Naive thymus-derived CD8-positive, alpha-beta T cell (primary cell): ENCODE measurements around the gene CD34. TPM values are rescaled to one million over a fixed set of nuclear protein-coding genes. Genes with fewer than 3 reads are reported as not detected.
A peak's percentile ranks its signal among the peaks of the same experiment; 100 is the strongest.

ENCODE experiments used
- ATAC-seq, 2 donors: fragments of 150-1000 bp; cut with Tn5 transposase in 1 of 2; sonication (Bioruptor Pico), chemical (Tn5 transposase) in 1 of 2; 1 replicate in 1 of 2; 2 replicates in 1 of 2; pipeline ENCODE4 v1.10.0; 2021; ENCODE audit warnings: mild to moderate bottlenecking in 2 of 2, moderate library complexity in 2 of 2
- POLR2A ChIA-PET: fragments of 350-600 bp; sonication (Branson Sonifier 250); formaldehyde crosslinking; loops from one replicate; lab custom pipeline; 2021; ENCODE audit warnings: antibody characterized with exemption; lab: Charles Lee
- DNase-seq, 10 donors: peaks; one replicate each; pipeline versions ENCODE4 v3.0.0 to v3.0.0-alpha.2; 2020 to 2022
- H3K27ac Mint-ChIP-seq, 10 donors: one replicate each; pipeline ENCODE4 v1.8.0; 2020 to 2022; ENCODE audit warnings: mild to moderate bottlenecking in 10 of 10, mixed read lengths in 10 of 10, moderate library complexity in 4 of 10, inconsistent platforms in 1 of 10
- H3K27me3 Mint-ChIP-seq, 5 donors: one replicate each; pipeline ENCODE4 v1.8.0; 2021 to 2022; ENCODE audit warnings: mixed read lengths in 5 of 5
- H3K36me3 Mint-ChIP-seq, 3 donors: one replicate each; pipeline ENCODE4 v1.8.0; 2020 to 2022; ENCODE audit warnings: mixed read lengths in 3 of 3, mild to moderate bottlenecking in 2 of 3, inconsistent platforms in 1 of 3
- H3K4me1 Mint-ChIP-seq, 4 donors: one replicate each; pipeline ENCODE4 v1.8.0; 2021 to 2022; ENCODE audit warnings: mixed read lengths in 4 of 4
- H3K4me3 Mint-ChIP-seq, 10 donors: one replicate each; pipeline ENCODE4 v1.8.0; 2020 to 2022; ENCODE audit warnings: mild to moderate bottlenecking in 10 of 10, mixed read lengths in 10 of 10, moderate library complexity in 6 of 10, inconsistent platforms in 1 of 10
- H3K9me3 Mint-ChIP-seq, 9 donors: one replicate each; pipeline ENCODE4 v1.8.0; 2020 to 2022; ENCODE audit warnings: mixed read lengths in 9 of 9, mild to moderate bottlenecking in 3 of 9, inconsistent platforms in 1 of 9, moderate library complexity in 1 of 9
- polyA plus RNA-seq, 3 donors: library from polyadenylated mRNA; unstranded; fragments of 300-500 nt; fragmentation: Illumina TruSeq; gene quantifications; one replicate each; pipeline ENCODE4 v1.2.3, GENCODE V29; 2021
- total RNA-seq, 8 experiments: library from RNA in 2 of 8; stranded (reverse) in 2 of 8; gene quantifications; one replicate each; pipeline ENCODE4 v1.2.3 and lab custom pipeline; 2021 to 2026

CD34 gene
- total and polyA plus RNA-seq, 5 experiments from 2014 or later: not detected

GRCh38 chr1:207923121-207923520 is 12.2 kb upstream of the CD34 start:
- peaks cover 0 to 1% (median 0%) of the 10 kb centered on the region in 4 donors for H3K4me1 Mint-ChIP-seq
- no peaks in the 10 kb centered on the region for H3K36me3 Mint-ChIP-seq
- H3K9me3 Mint-ChIP-seq: no peaks in the 10 kb centered on the region
- H3K4me3 Mint-ChIP-seq: no peak overlapping the region
- H3K27ac Mint-ChIP-seq: no peak overlapping the region
- ATAC-seq (no peak), DNase-seq (no peak)
- peaks cover 18 to 35% (median 21%) of the 10 kb centered on the region in 5 donors for H3K27me3 Mint-ChIP-seq
- POLR2A ChIA-PET: no interaction called here

GRCh38 chr1:207922554-207922953 is 11.6 kb upstream of the CD34 start:
- Mint-ChIP-seq H3K27me3 (peaks cover 18 to 37% (median 21%) of the 10 kb centered on the region in 5 donors), H3K4me1 (peaks cover 0 to 1% (median 0%) of the 10 kb centered on the region in 4 donors)

GRCh38 chr1:207921321-207921720 is 10.4 kb upstream of the CD34 start:
- DNase-seq (no peak), ATAC-seq (no peak)
- Mint-ChIP-seq H3K36me3 (no peaks in the 10 kb centered on the region), H3K9me3 (no peaks in the 10 kb centered on the region), H3K27me3 (peaks cover 21 to 30% (median 21%) of the 10 kb centered on the region in 5 donors), H3K4me3 (no peak overlapping the region), H3K4me1 (peaks cover 0 to 1% (median 0%) of the 10 kb centered on the region in 4 donors), H3K27ac (no peak overlapping the region)
- POLR2A ChIA-PET: no interaction called here

More at GRCh38 chr1:207922554-207922953, 11.6 kb upstream of the CD34 start:
- Mint-ChIP-seq H3K27ac (no peak overlapping the region), H3K9me3 (no peaks in the 10 kb centered on the region), H3K4me3 (no peak overlapping the region), H3K36me3 (no peaks in the 10 kb centered on the region)
- POLR2A ChIA-PET: interaction anchor here (0.5 kb wide), 1 partner anchor 215 kb away, joined by 4 read pairs; no protein-coding TSS in a partner anchor
- DNase-seq: no peak
- no peak for ATAC-seq

GRCh38 chr1:207920444-207921021 is 9.6 kb upstream of the CD34 start:
- ATAC-seq (no peak), DNase-seq (no peak)
- no peak overlapping the region for H3K4me3 Mint-ChIP-seq
- H3K27me3 Mint-ChIP-seq: peaks cover 21 to 30% (median 22%) of the 10 kb centered on the region in 5 donors
- POLR2A ChIA-PET: interaction anchor here (1.6 kb wide), 1 partner anchor 43 kb away, joined by 3 read pairs; no protein-coding TSS in a partner anchor
- no peaks in the 10 kb centered on the region for H3K9me3 Mint-ChIP-seq
- peaks cover 0 to 1% (median 0%) of the 10 kb centered on the region in 4 donors for H3K4me1 Mint-ChIP-seq
- H3K36me3 Mint-ChIP-seq: no peaks in the 10 kb centered on the region
- no peak overlapping the region for H3K27ac Mint-ChIP-seq

GRCh38 chr1:207919523-207920170 is 8.7 kb upstream of the CD34 start:
- Mint-ChIP-seq H3K36me3 (no peaks in the 10 kb centered on the region), H3K4me3 (no peak overlapping the region), H3K4me1 (peaks cover 0 to 1% (median 0%) of the 10 kb centered on the region in 4 donors), H3K27me3 (peaks cover 20 to 27% (median 25%) of the 10 kb centered on the region in 5 donors), H3K9me3 (no peaks in the 10 kb centered on the region), H3K27ac (no peak overlapping the region)
- POLR2A ChIA-PET: interaction anchor here (1.6 kb wide), 1 partner anchor 44 kb away, joined by 3 read pairs; no protein-coding TSS in a partner anchor
- ATAC-seq (no peak), DNase-seq (no peak)

- Mint-ChIP-seq H3K4me3 (no peak overlapping the region), H3K9me3 (no peaks in the 10 kb centered on the region), H3K27ac (no peak overlapping the region), H3K36me3 (no peaks in the 10 kb centered on the region), H3K4me1 (peaks cover 0 to 1% (median 0%) of the 10 kb centered on the region in 4 donors), H3K27me3 (peaks cover 21 to 36% (median 24%) of the 10 kb centered on the region in 5 donors)
- ATAC-seq (no peak), DNase-seq (no peak)
- POLR2A ChIA-PET: no interaction called here
These were observed 7.7 kb upstream of the CD34 start for GRCh38 chr1:207918581-207918980.

GRCh38 chr1:207918011-207918410 is 7.1 kb upstream of the CD34 start:
- no peaks in the 10 kb centered on the region for H3K36me3 Mint-ChIP-seq
- ATAC-seq (no peak), DNase-seq (no peak)
- peaks cover 0 to 1% (median 0%) of the 10 kb centered on the region in 4 donors for H3K4me1 Mint-ChIP-seq
- POLR2A ChIA-PET: no interaction called here
- H3K27ac Mint-ChIP-seq: no peak overlapping the region
- H3K4me3 Mint-ChIP-seq: no peak overlapping the region
- H3K27me3 Mint-ChIP-seq: peaks cover 20 to 42% (median 26%) of the 10 kb centered on the region in 5 donors
- H3K9me3 Mint-ChIP-seq: no peaks in the 10 kb centered on the region

- no peak overlapping the region for H3K27ac Mint-ChIP-seq
- H3K9me3 Mint-ChIP-seq: no peaks in the 10 kb centered on the region
- ATAC-seq (no peak), DNase-seq (no peak)
- H3K36me3 Mint-ChIP-seq: no peaks in the 10 kb centered on the region
- peaks cover 16 to 49% (median 30%) of the 10 kb centered on the region in 5 donors for H3K27me3 Mint-ChIP-seq
- no peak overlapping the region for H3K4me3 Mint-ChIP-seq
- POLR2A ChIA-PET: no interaction called here
- H3K4me1 Mint-ChIP-seq: peaks cover 0 to 1% (median 0%) of the 10 kb centered on the region in 4 donors
These were observed 6.2 kb upstream of the CD34 start for GRCh38 chr1:207917080-207917479.

GRCh38 chr1:207913951-207914350 is 3.0 kb upstream of the CD34 start:
- no peak for DNase-seq
- peaks cover 37 to 61% (median 49%) of the 10 kb centered on the region in 5 donors for H3K27me3 Mint-ChIP-seq
- no peak for ATAC-seq
- no peak overlapping the region for H3K27ac Mint-ChIP-seq
- H3K9me3 Mint-ChIP-seq: no peaks in the 10 kb centered on the region
- H3K36me3 Mint-ChIP-seq: no peaks in the 10 kb centered on the region
- POLR2A ChIA-PET: no interaction called here
- H3K4me3 Mint-ChIP-seq: no peak overlapping the region
- H3K4me1 Mint-ChIP-seq: peaks cover 2 to 23% (median 19%) of the 10 kb centered on the region in 4 donors

- H3K27me3 Mint-ChIP-seq: peaks cover 36 to 79% (median 49%) of the 10 kb centered on the region in 5 donors
- H3K9me3 Mint-ChIP-seq: no peaks in the 10 kb centered on the region
- no peaks in the 10 kb centered on the region for H3K36me3 Mint-ChIP-seq
- DNase-seq (no peak), ATAC-seq (no peak)
- POLR2A ChIA-PET: no interaction called here
- peak overlapping the region in 1 of 10 donors; percentile 51 for H3K27ac Mint-ChIP-seq
- peaks cover 2 to 23% (median 19%) of the 10 kb centered on the region in 4 donors for H3K4me1 Mint-ChIP-seq
- H3K4me3 Mint-ChIP-seq: peak overlapping the region in 8 of 10 donors; percentile 4 to 66 (median 49)
These were observed 1.2 kb upstream of the CD34 start for GRCh38 chr1:207911856-207912760.

GRCh38 chr1:207909687-207910086 is 1.2 kb downstream of the CD34 start:
- DNase-seq: no peak
- H3K4me3 Mint-ChIP-seq: peak overlapping the region in 7 of 10 donors; percentile 29 to 73 (median 50)
- ATAC-seq: no peak
- H3K4me1 Mint-ChIP-seq: peaks cover 2 to 23% (median 19%) of the 10 kb centered on the region in 4 donors
- peaks cover 33 to 79% (median 49%) of the 10 kb centered on the region in 5 donors for H3K27me3 Mint-ChIP-seq
- H3K36me3 Mint-ChIP-seq: no peaks in the 10 kb centered on the region
- POLR2A ChIA-PET: no interaction called here
- no peak overlapping the region for H3K27ac Mint-ChIP-seq
- H3K9me3 Mint-ChIP-seq: no peaks in the 10 kb centered on the region

GRCh38 chr1:207908107-207908734 is 2.7 kb downstream of the CD34 start:
- POLR2A ChIA-PET: no interaction called here

More at GRCh38 chr1:207908107-207908734, 2.7 kb downstream of the CD34 start:
- no peak overlapping the region for H3K4me3 Mint-ChIP-seq
- H3K27ac Mint-ChIP-seq: no peak overlapping the region
- no peaks in the 10 kb centered on the region for H3K36me3 Mint-ChIP-seq
- no peak for ATAC-seq
- DNase-seq: no peak
- no peaks in the 10 kb centered on the region for H3K9me3 Mint-ChIP-seq
- peaks cover 2 to 23% (median 19%) of the 10 kb centered on the region in 4 donors for H3K4me1 Mint-ChIP-seq
- peaks cover 25 to 65% (median 45%) of the 10 kb centered on the region in 5 donors for H3K27me3 Mint-ChIP-seq
